WI38 (cell line): ENCODE results near the gene BCL6.

ENCODE experiments used
- H3K4me3 ChIP-seq: 2 replicates; pipeline ENCODE4 v1.5.1; 2011; ENCODE audit warnings: low read depth, mild to moderate bottlenecking, control low read depth, low read length
- TF ChIP-seq, protein P1 (sequence below): IDR thresholded peaks from 2 replicates; pipeline ENCODE4 v1.5.1; 2012; ENCODE audit warnings: low read depth, mild to moderate bottlenecking, control low read depth, low read length

The BCL6 gene

GRCh38 chr3:187709155-187709554 is 36.1 kb downstream of the BCL6 start:
- TF ChIP-seq, protein P1, sequence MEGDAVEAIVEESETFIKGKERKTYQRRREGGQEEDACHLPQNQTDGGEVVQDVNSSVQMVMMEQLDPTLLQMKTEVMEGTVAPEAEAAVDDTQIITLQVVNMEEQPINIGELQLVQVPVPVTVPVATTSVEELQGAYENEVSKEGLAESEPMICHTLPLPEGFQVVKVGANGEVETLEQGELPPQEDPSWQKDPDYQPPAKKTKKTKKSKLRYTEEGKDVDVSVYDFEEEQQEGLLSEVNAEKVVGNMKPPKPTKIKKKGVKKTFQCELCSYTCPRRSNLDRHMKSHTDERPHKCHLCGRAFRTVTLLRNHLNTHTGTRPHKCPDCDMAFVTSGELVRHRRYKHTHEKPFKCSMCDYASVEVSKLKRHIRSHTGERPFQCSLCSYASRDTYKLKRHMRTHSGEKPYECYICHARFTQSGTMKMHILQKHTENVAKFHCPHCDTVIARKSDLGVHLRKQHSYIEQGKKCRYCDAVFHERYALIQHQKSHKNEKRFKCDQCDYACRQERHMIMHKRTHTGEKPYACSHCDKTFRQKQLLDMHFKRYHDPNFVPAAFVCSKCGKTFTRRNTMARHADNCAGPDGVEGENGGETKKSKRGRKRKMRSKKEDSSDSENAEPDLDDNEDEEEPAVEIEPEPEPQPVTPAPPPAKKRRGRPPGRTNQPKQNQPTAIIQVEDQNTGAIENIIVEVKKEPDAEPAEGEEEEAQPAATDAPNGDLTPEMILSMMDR = no peak
- no peak overlapping the region for H3K4me3 ChIP-seq

DNA sequence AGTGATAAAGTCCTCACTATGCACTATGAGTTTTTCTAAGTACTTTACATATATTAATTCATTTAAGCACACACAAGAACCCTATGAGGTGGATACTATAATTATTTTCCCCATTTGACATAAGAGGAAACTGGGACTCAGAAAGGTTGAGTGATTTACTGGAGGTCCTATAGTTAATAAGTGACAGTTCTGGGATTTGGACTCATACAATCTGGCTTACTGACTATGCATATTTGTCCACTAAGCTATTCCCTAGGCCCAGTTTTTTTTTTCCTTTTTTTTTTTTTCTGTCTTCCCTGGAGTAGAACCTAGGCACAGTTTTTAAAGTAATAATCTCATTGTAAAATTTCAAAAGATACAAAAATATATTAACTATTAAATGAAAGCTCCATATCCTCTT is 36.6 kb downstream of the BCL6 start:
- H3K4me3 ChIP-seq = no peak overlapping the region
- TF ChIP-seq, protein P1 = no peak

DNA sequence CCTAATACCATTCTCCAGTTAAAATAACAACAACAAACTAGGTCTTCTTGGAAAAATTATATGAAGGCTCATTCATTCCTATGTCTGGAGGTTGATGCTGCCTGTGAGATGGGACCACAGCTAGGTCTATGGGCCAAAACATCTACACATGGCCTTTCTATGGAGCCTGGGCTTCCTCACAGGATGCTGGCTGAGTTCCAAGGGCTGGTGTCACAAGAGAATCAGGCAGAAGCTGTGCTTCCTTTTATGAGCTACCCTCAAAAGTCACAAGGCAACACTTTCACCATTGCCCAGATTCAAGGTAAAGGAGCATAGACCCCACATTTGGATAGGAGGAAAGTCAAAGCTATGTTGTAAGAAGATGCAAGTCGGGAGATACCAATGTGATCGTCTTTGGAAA is 38.3 kb downstream of the BCL6 start:
- no peak overlapping the region for H3K4me3 ChIP-seq
- TF ChIP-seq, protein P1 = no peak

- TF ChIP-seq, protein P1 = no peak
Measured at GRCh38 chr3:187705164-187705563, 40.1 kb downstream of the BCL6 start.

DNA sequence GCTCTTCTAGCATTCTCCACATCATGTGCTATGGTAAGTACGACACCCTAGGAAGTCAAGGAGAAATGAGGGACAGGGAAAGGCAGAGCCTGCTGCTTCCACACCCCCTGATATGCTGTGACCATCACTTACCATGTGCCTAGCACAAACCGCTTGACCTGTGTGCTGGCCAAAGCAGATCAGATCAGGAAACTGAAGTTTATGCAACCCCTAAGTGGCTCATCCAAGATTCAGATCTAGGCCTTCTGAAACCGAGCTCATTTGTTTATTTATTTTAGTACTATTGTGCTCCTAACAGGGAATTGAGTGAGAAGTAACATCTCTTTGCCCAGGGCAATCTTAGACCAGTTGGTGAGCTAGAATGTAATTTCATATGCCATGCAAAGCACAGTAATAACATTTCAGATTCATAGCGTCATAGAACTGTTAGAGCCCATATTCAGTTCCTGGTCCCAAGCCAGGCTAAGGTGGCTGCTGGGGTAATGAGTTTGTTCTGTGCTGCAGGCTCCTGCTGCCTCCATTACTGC is 42.7 kb downstream of the BCL6 start, which contains the start of gene RTP2:
Gene RTP2, minus strand, starts transcription at position 51 of the 527 bp plus-strand sequence. CDS start 429 bp downstream, outside the sequence.
- no peak within 1 kb of the TSS for H3K4me3 ChIP-seq
- TF ChIP-seq, protein P1 = no peak

More at GRCh38 chr3:187705164-187705563, 40.1 kb downstream of the BCL6 start:
- H3K4me3 ChIP-seq = no peak overlapping the region

- no peak overlapping the region for H3K4me3 ChIP-seq
- TF ChIP-seq, protein P1 = no peak
Measured at GRCh38 chr3:187700249-187700648, 45.0 kb downstream of the BCL6 start.

DNA sequence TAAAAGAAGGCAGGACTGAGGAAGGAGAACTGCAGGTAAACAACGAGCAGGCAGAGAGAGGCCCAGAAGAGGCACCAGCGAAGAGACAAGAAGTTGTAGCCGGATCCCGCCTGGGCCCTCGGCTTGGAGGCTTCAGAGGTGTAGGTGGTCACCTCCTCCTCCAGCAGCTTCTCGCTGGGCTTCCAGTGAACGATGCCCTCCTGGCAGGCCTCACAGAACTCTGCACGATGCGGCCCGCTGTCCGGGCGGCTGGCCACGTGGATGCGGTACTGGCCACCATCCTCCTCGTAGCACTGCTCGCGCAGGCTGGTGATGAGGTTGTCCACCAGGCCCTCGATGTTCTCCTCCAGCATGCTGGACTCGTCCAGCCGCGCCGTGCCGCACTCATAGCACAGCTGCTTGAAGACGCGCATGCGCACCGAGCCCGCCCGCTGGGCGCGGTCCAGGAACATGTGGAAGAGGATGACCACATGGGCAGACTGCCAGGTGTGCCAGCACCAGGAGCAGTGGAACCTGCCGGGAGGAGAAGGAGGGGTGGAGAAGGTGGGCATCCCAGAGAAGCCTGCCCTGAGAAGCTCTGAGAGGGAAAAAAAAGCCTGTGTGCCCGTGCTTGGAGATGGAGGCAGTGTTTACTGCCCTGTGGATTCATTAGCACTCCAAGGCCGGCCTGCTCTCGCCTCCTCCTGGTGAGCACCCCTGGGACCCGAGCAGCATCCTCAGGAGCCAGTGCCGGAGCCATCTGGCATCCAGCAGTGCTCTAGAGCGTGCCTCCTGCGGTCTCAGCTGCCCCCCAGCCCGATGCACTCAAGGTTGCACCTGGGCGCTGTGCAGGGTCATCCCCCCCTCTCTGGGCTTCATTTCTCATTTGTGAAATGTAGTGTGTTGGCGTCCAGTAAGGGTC is 46.5 kb downstream of the BCL6 start:
- no peak overlapping the region for H3K4me3 ChIP-seq
- TF ChIP-seq, protein P1 = no peak
